NCI-H187 (cell line): ENCODE results near the gene COL26A1.
"Not testable (repeated sequence)": the region's sequence is repeated elsewhere in the genome, so short reads cannot be mapped to it uniquely, and the experiment has no call there.

Experiments
- DNase-seq, 2 experiments: peaks; one replicate each; lab custom pipeline; 2025; lab: John Stamatoyannopoulos, UW

COL26A1 gene

GRCh38 chr7:101598422-101598985 lies 235.8 kb downstream of the COL26A1 start:
- DNase-seq, result no peak

DNA sequence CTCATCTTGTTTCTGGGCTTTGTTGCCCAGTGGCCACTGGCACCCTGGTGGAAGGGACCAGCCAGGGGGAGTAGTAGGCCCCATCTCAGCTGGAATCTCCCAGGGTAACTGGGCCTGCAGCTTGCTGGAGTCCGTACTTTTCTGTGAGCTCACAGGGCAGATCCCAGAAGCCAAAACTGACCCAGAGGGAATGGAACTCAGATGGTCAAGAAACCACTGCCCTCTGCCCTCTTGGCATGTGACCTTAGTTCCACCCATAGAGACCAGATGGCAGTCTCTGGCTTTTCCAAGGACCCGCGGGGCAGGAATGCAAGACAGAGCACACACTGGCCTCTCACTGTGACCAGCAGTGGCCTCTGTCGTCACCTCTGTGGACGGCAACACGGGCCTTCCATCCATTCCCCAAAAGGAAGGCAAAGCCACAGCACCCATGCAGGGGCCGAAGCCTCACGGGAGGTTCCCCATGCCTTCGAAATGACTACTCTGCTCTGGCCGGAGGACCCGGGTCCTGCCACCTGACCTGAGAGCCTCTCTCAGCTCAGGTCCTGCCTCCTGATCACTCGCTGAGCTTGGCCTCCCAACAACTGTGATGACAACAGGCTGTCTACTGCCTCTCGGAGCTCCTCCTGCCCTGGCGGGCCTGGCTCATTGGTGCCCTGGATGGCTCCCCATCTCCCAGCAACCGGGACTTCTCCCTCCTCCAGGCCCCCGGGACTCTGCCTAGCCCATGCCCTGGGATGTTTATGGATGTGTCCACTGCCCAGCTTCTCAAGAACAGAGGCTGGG lies 236.5 kb downstream of the COL26A1 start:
- no peak for DNase-seq

DNA sequence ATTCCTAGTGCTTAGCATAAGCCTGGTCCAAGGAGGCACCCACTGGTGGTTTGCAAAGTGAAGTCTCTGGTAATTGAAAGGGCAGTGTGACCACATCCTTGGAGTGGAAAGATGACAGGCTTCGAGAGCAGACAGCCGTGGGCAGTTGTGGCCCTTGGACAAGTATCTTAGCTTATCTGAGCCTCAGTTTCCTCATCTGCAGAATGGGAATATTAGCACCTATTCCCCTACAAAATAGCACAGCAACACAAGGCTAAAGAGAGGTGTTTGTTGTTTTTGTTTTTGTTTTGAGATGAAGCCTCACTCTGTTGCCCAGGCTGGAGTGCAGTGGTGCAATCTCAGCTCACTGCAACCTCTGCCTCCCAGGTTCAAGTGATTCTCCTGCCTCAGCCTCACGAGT lies 237.1 kb downstream of the COL26A1 start:
- DNase-seq, result no peak

GRCh38 chr7:101602082-101602481 lies 239.4 kb downstream of the COL26A1 start:
- no peak for DNase-seq

DNA sequence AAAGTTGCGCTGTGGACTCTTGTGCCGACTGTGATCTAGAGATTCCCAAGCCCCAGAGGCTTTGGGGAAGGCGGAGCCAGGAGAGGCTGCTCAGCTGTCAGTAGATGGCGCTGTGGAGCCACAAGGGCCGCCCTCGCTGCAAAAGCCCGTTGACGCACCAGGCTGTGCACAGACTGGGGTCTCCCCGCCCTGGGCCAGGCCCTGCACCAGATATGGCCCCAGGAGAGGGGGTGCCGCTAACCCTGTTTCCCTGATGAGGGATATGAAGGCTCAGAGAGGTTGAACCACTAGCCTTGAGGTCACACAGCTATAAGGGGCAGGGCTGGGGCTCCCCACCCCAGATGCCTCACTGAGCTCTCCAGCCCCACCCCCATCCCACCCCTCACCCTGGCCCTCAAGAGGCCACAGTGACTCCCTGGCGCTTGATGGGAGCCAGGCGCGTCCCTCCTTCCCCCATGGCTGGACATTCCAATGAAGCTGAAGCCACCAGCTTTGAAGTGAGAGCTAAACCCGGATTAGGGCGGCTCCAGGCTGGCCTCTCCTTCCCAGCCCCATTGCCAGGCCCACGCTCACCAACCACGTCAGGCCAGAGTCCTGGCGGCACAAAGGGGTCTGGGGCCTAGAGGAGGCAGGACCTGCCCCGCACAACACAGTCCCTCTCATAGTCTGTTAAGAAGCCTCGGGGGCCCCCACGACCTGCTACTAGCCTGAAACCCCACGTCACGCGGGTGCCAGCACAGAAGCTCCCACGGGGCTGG lies 240.0 kb downstream of the COL26A1 start:
- DNase-seq, result peak; percentile 7 to 26

DNA sequence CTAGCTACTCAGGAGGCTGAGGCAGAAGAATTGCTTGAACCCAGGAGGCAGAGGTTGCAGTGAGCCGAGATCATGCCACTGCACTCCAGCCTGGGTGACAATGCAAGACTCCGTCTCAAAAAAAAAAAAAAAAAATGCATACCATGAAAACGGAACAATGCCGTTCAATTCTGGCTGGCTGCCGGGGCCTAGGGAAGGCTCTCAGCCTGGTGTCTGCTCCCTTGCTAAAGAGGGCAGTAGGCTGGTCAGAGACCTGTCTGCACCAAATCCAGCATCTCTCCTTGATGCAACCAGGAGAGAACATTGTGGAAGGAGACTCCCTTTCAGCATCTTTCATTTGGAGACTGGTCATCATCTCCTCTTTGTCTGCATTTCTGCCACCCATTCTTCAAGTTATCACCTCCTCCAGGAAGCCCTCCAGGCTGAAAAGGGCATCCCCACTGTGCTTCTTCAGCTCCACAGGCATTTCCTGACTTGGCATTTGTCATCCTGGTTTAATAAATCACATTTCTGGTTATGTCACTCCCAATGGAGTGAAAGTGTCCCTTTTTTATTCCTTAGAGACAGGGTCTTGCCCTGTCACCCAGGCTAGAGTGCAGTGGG lies 241.8 kb downstream of the COL26A1 start:
- no peak for DNase-seq

- not testable (repeated sequence) for DNase-seq
These were observed 242.3 kb downstream of the COL26A1 start for GRCh38 chr7:101604934-101605332.

GRCh38 chr7:101605611-101606497 lies 243.2 kb downstream of the COL26A1 start:
- DNase-seq, result no peak

DNA sequence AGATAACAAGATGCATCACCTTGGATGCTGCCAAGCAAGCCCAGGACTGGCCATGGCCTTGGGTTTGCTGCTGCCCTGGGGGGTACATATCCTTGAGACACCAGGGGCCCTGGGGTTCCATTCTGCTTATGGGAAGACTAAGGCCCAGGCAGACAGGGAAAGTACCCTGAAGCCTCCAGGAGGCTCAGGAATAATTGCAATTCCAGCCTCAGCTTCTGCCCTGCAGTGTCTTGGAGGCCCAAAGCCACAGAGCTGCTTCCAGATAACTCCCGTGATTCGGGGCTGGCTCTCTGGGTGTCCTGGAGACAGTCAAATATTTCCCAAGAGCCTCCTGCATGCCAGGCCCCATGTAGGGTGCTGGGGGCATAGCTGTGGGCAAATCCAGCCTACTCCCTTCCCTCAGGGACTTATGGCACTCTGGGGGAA lies 243.8 kb downstream of the COL26A1 start:
- no peak for DNase-seq
